OCI-LY3 (cell line): Measurements from ENCODE around the gene PIK3AP1.

Experiments used
- H2AFZ ChIP-seq: fragments of 200-600, 300-600 bp; shearing (Covaris generic); 2 replicates; pipeline ENCODE4 v1.6.0; 2014; ENCODE audit warnings: antibody characterized with exemption, low read depth, low read length
- H3K27ac ChIP-seq: fragments of 200-600, 300-600 bp; sonication (generic); 2 replicates; pipeline ENCODE4 v1.5.1; 2014; ENCODE audit warnings: mild to moderate bottlenecking, low read length, moderate library complexity, mixed read lengths
- H3K27me3 ChIP-seq: fragments of 200-600, 300-600 bp; sonication (generic); 2 replicates; pipeline ENCODE4 v1.6.1; 2014; ENCODE audit warnings: low read depth, low read length, mixed read lengths
- H3K36me3 ChIP-seq: fragments of 200-600, 300-600 bp; sonication (generic); replicated peaks from 2 replicates; pipeline ENCODE3; 2014; ENCODE audit warnings: low read depth, low read length, mixed read lengths
- H3K4me1 ChIP-seq: fragments of 300-600, 200-600 bp; sonication (generic); 2 replicates; pipeline ENCODE4 v1.6.1; 2014; ENCODE audit warnings: low read length, mixed read lengths
- H3K4me2 ChIP-seq: fragments of 200-600, 300-600 bp; sonication (generic); 2 replicates; pipeline ENCODE4 v1.6.1; 2014; ENCODE audit warnings: low read length, mixed read lengths
- H3K4me3 ChIP-seq: fragments of 300-600, 200-600 bp; sonication (generic); 2 replicates; pipeline ENCODE4 v1.5.1; 2014; ENCODE audit warnings: antibody characterized with exemption, mild to moderate bottlenecking, low read length, moderate library complexity
- H3K79me2 ChIP-seq: fragments of 300-600, 200-600 bp; shearing (Covaris generic); 2 replicates; pipeline ENCODE4 v1.6.1; 2014; ENCODE audit warnings: mild to moderate bottlenecking, low read length, mixed read lengths
- H3K9ac ChIP-seq: fragments of 300-600, 200-600 bp; shearing (Covaris generic); 2 replicates; pipeline ENCODE4 v1.6.0; 2014; ENCODE audit warnings: mild to moderate bottlenecking, low read length, moderate library complexity
- H3K9me3 ChIP-seq: fragments of 200-600, 300-600 bp; shearing (Covaris generic); 2 replicates; pipeline ENCODE4 v1.6.1; 2014; ENCODE audit warnings: low read length, mixed read lengths; ENCODE audit not compliant: insufficient read depth
- H4K20me1 ChIP-seq: fragments of 200-600, 300-600 bp; sonication (generic); 2 replicates; pipeline ENCODE4 v1.6.1; 2016; ENCODE audit warnings: low read length, mixed read lengths; ENCODE audit not compliant: insufficient read depth
- CTCF ChIP-seq: fragments of 200-600, 300-600 bp; sonication (generic); IDR thresholded peaks from 2 replicates; pipeline ENCODE4 v1.5.1; 2014; ENCODE audit warnings: antibody characterized with exemption, low read length, low read depth
- EZH2phosphoT487 ChIP-seq: fragments of 200-600 bp; shearing (Covaris generic); IDR thresholded peaks from 2 replicates; pipeline ENCODE4 v1.6.1; 2018; ENCODE audit warnings: antibody characterized with exemption, mixed run types, low read depth

Gene PIK3AP1

DNA sequence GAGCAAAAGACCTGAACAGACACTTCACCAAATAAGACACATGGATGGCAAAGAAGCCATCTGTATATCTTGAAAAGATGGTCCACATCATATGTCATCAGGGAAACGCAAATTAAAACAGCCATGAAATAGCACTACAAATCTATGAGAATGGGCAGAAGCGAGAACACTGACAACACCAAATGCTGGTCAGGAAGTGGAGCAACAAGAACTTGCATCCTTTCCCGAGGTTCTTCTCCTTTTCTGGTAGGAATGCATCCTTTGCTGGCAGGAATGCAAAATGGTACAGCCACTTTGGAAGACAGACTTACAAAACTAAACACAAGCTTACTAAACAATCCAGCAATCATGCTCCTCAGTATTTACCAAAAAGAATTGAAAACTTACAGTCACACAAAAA, 60.0 kb downstream of the PIK3AP1 start:
- Histone ChIP-seq H3K36me3 (peaks cover 8% of the 10 kb centered on the region), H2AFZ (no peak overlapping the region), H3K4me2 (no peak overlapping the region), H3K4me3 (no peak overlapping the region), H3K27me3 (no peaks in the 10 kb centered on the region), H3K4me1 (peaks cover 28% of the 10 kb centered on the region), H3K27ac (no peak overlapping the region), H3K79me2 (peaks cover 10% of the 10 kb centered on the region), H3K9ac (no peak overlapping the region), H3K9me3 (no peaks in the 10 kb centered on the region), H4K20me1 (no peaks in the 10 kb centered on the region)
- TF ChIP-seq CTCF (no peak), EZH2phosphoT487 (no peak)

GRCh38 chr10:96658844-96659243, 61.5 kb downstream of the PIK3AP1 start:
- peaks cover 10% of the 10 kb centered on the region for H3K79me2 ChIP-seq
- no peaks in the 10 kb centered on the region for H3K9me3 ChIP-seq
- peaks cover 13% of the 10 kb centered on the region for H3K36me3 ChIP-seq
- no peak for TF ChIP-seq CTCF
- no peak for TF ChIP-seq EZH2phosphoT487
- H3K27me3 ChIP-seq: no peaks in the 10 kb centered on the region
- no peak overlapping the region for H3K4me3 ChIP-seq
- no peak overlapping the region for H2AFZ ChIP-seq
- no peaks in the 10 kb centered on the region for H4K20me1 ChIP-seq
- no peak overlapping the region for H3K9ac ChIP-seq
- peaks cover 20% of the 10 kb centered on the region for H3K4me1 ChIP-seq
- peak overlapping the region; percentile 42; the same call in 1 of the 2 replicates for H3K4me2 ChIP-seq
- no peak overlapping the region for H3K27ac ChIP-seq

DNA sequence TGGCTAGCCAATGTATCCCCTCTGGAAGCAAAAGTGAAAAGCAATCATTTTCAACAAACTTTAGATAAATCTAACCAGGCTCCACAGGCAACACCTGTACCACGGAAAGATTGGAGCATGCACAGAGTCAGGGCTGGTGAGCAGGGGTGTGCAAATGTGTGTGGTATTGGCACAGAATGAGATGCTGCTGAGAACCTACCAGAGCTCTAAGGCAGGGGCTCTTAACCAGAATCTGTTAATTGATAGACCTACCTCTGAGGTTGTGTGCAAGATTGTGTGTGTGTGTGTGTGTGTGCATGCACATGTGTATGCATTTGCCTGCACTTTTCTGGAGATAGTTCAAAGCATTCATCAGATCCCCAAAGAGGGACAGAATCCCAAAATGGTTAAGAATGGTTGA, 62.9 kb downstream of the PIK3AP1 start:
- Histone ChIP-seq H2AFZ (no peak overlapping the region), H3K79me2 (peaks cover 10% of the 10 kb centered on the region), H3K27ac (no peak overlapping the region), H3K4me3 (no peak overlapping the region), H3K36me3 (peaks cover 17% of the 10 kb centered on the region), H4K20me1 (no peaks in the 10 kb centered on the region), H3K4me1 (peaks cover 24% of the 10 kb centered on the region), H3K9me3 (no peaks in the 10 kb centered on the region), H3K4me2 (no peak overlapping the region), H3K27me3 (no peaks in the 10 kb centered on the region), H3K9ac (no peak overlapping the region)
- TF ChIP-seq EZH2phosphoT487: no peak
- no peak for TF ChIP-seq CTCF

GRCh38 chr10:96656839-96657238, 63.5 kb downstream of the PIK3AP1 start:
- no peaks in the 10 kb centered on the region for H4K20me1 ChIP-seq
- no peaks in the 10 kb centered on the region for H3K9me3 ChIP-seq
- peaks cover 18% of the 10 kb centered on the region for H3K36me3 ChIP-seq
- H3K4me3 ChIP-seq: no peak overlapping the region
- no peak overlapping the region for H3K4me2 ChIP-seq
- H3K4me1 ChIP-seq: peaks cover 30% of the 10 kb centered on the region
- H3K27me3 ChIP-seq: no peaks in the 10 kb centered on the region
- H3K27ac ChIP-seq: no peak overlapping the region
- TF ChIP-seq EZH2phosphoT487 (no peak), CTCF (no peak)
- peaks cover 10% of the 10 kb centered on the region for H3K79me2 ChIP-seq
- H3K9ac ChIP-seq: no peak overlapping the region
- no peak overlapping the region for H2AFZ ChIP-seq
